G401 (cell line): Measurements from ENCODE around the gene PRKCE. TPM values are rescaled to one million over a fixed set of nuclear protein-coding genes. Genes with fewer than 3 reads are reported as not detected.

Experiments used
- DNase-seq: peaks from one replicate; pipeline ENCODE4 v3.0.0-alpha.2; 2015; ENCODE audit warnings: low spot score
- in situ Hi-C: cut with HindIII; loops from 2 replicates; pipeline ENCODE4 v1.10.0; 2016; ENCODE audit warnings: low sequenced_read_pairs, mixed read lengths
- total RNA-seq: library from RNA; depleted of rRNA; stranded (reverse); fragments of >200 nt; shearing (Covaris generic); gene quantifications from 2 replicates; pipeline ENCODE4 v1.2.3, GENCODE V29; 2014

PRKCE gene
- total RNA-seq, 1 experiment from 2014 or later = 3.9 TPM

- no peak for DNase-seq
- in situ Hi-C loops = no loop called here
Measured at GRCh38 chr2:45974762-45975408, 323.4 kb downstream of the PRKCE start.

GRCh38 chr2:45975752-45976517 lies 324.5 kb downstream of the PRKCE start:
- DNase-seq = no peak
- in situ Hi-C loops = no loop called here

GRCh38 chr2:45978302-45978859 lies 326.9 kb downstream of the PRKCE start:
- in situ Hi-C loops = no loop called here

GRCh38 chr2:45979065-45979464 lies 327.6 kb downstream of the PRKCE start:
- DNase-seq = no peak
- in situ Hi-C loops = no loop called here

More at GRCh38 chr2:45978302-45978859, 326.9 kb downstream of the PRKCE start:
- no peak for DNase-seq

GRCh38 chr2:45980161-45980865 lies 328.8 kb downstream of the PRKCE start:
- in situ Hi-C loops = no loop called here
- no peak for DNase-seq

- in situ Hi-C loops = no loop called here
- DNase-seq = no peak
Measured at GRCh38 chr2:45981384-45981930, 330.0 kb downstream of the PRKCE start.

- in situ Hi-C loops = no loop called here
- DNase-seq = no peak
Measured at GRCh38 chr2:45982096-45982495, 330.6 kb downstream of the PRKCE start.

GRCh38 chr2:45983213-45983612 lies 331.7 kb downstream of the PRKCE start:
- in situ Hi-C loops = no loop called here
- DNase-seq = no peak

- in situ Hi-C loops = no loop called here
- DNase-seq = no peak
Measured at GRCh38 chr2:45984366-45984765, 332.9 kb downstream of the PRKCE start.

GRCh38 chr2:45984896-45985473 lies 333.5 kb downstream of the PRKCE start:
- in situ Hi-C loops = no loop called here
- DNase-seq = no peak

GRCh38 chr2:45986509-45986908 lies 335.0 kb downstream of the PRKCE start:
- in situ Hi-C loops = no loop called here

GRCh38 chr2:45987856-45988255 lies 336.4 kb downstream of the PRKCE start:
- in situ Hi-C loops = no loop called here
- peak; percentile 64 for DNase-seq

More at GRCh38 chr2:45986509-45986908, 335.0 kb downstream of the PRKCE start:
- no peak for DNase-seq

GRCh38 chr2:45988879-45989278 lies 337.4 kb downstream of the PRKCE start:
- in situ Hi-C loops = no loop called here

GRCh38 chr2:45990131-45990530 lies 338.7 kb downstream of the PRKCE start:
- in situ Hi-C loops = no loop called here

More at GRCh38 chr2:45988879-45989278, 337.4 kb downstream of the PRKCE start:
- DNase-seq = no peak

GRCh38 chr2:45992021-45992740 lies 340.7 kb downstream of the PRKCE start:
- in situ Hi-C loops = no loop called here
- no peak for DNase-seq

More at GRCh38 chr2:45990131-45990530, 338.7 kb downstream of the PRKCE start:
- DNase-seq = no peak

- no peak for DNase-seq
- in situ Hi-C loops = no loop called here
Measured at GRCh38 chr2:45992741-45993475, 341.4 kb downstream of the PRKCE start.

- peak; percentile 60 for DNase-seq
- in situ Hi-C loops = no loop called here
Measured at GRCh38 chr2:45993476-45993991, 342.1 kb downstream of the PRKCE start.

GRCh38 chr2:45994060-45994459 lies 342.6 kb downstream of the PRKCE start:
- DNase-seq = no peak
- in situ Hi-C loops = no loop called here
